ENCODE results near the gene SRP72. TPM values are rescaled to one million over a fixed set of nuclear protein-coding genes. Genes with fewer than 3 reads are reported as not detected.

SRP72 gene
- total RNA-seq = 77.5 and 138 TPM in 2 replicates

GRCh38 chr4:56467284-56468096 lies at the start of gene SRP72:
Gene SRP72 (plus strand): TSS chr4:56467617. CDS start chr4:56467636, 19 bp downstream.

GRCh38 chr4:56435140-56435926 lies 32.1 kb upstream of the SRP72 start, which contains the start of gene PPAT:
Gene PPAT (minus strand): TSS chr4:56435615. CDS start chr4:56435477, 138 bp downstream.

GRCh38 chr4:56505269-56506130 lies 38.1 kb downstream of the SRP72 start, which contains the start of gene ARL9:
Gene ARL9 (plus strand): TSS chr4:56505791. CDS start chr4:56505863, 72 bp downstream.

Other genes starting within 250 kb of the SRP72 start
- gene AASDH, start 80.1 kb upstream of the SRP72 start, total RNA-seq = 11.3 and 13.3 TPM in 2 replicates
- 15.7 and 29.9 TPM in 2 replicates for gene PPAT, start 32.0 kb upstream of the SRP72 start, total RNA-seq
- gene PAICS, start 31.4 kb upstream of the SRP72 start, total RNA-seq = 35.9 and 102 TPM in 2 replicates
- gene ARL9, start 38.2 kb downstream of the SRP72 start, total RNA-seq = 0.23 TPM in 1 of 2 replicates, not detected in the other
- 0.14 TPM in 1 of 2 replicates, not detected in the other for gene HOPX, start 213.7 kb downstream of the SRP72 start, total RNA-seq

Data from smooth muscle cell of the umbilical artery (primary cell).